Esophagus muscularis mucosa (tissue), 4 donors: ENCODE data around the gene SARNP.

Experiments used
- CTCF ChIP-seq, 3 experiments: fragments of 200-600 bp in 2 of 3; fragments of 450-650 bp in 1 of 3; sonication (generic) in 2 of 3; IDR thresholded peaks; one replicate each; pipeline ENCODE4 v1.5.1; 2017 to 2019; ENCODE audit warnings: antibody characterized with exemption in 3 of 3, mild to moderate bottlenecking in 2 of 3, moderate library complexity in 1 of 3
- EP300 ChIP-seq: sonication (generic); formaldehyde crosslinking; IDR thresholded peaks from one replicate; pipeline ENCODE4 v1.6.1; 2017; ENCODE audit warnings: antibody characterized with exemption
- POLR2A ChIP-seq: fragments of 450-650 bp; IDR thresholded peaks from one replicate; pipeline ENCODE4 v1.6.1; 2017; ENCODE audit warnings: antibody characterized with exemption, moderate library complexity, mild to moderate bottlenecking, low read depth
- POLR2AphosphoS5 ChIP-seq, 2 donors: sonication (generic); formaldehyde crosslinking; IDR thresholded peaks; one replicate each; pipeline ENCODE4 v1.6.1; 2017; ENCODE audit warnings: antibody characterized with exemption in 2 of 2

GRCh38 chr12:55815473-55815872, 2.1 kb downstream of the SARNP start:
- TF ChIP-seq POLR2AphosphoS5 (IDR thresholded peaks at IDR 0.05) (no peak), CTCF (IDR thresholded peaks at IDR 0.05) (no peak), POLR2A (no peak), EP300 (no peak)
